Nephron (organoid): ENCODE results near the gene S1PR3.

ENCODE experiments used
- H3K27ac Mint-ChIP-seq, 3 experiments: 2 replicates each; pipeline ENCODE4 v1.8.0; 2020; ENCODE audit warnings: mixed read lengths in 3 of 3, mild to moderate bottlenecking in 2 of 3, moderate library complexity in 1 of 3
- H3K27me3 Mint-ChIP-seq: 2 replicates; pipeline ENCODE4 v1.8.0; 2021; ENCODE audit warnings: low read depth, mild to moderate bottlenecking, moderate library complexity, mixed read lengths
- H3K36me3 Mint-ChIP-seq: 2 replicates; pipeline ENCODE4 v1.8.0; 2020; ENCODE audit warnings: low read depth, mixed read lengths
- H3K4me1 Mint-ChIP-seq: 2 replicates; pipeline ENCODE4 v1.8.0; 2020; ENCODE audit warnings: mixed read lengths
- H3K4me3 Mint-ChIP-seq, 3 experiments: 2 replicates each; pipeline ENCODE4 v1.8.0; 2020; ENCODE audit warnings: mild to moderate bottlenecking in 3 of 3, mixed read lengths in 3 of 3, moderate library complexity in 2 of 3
- H3K9me3 Mint-ChIP-seq: 2 replicates; pipeline ENCODE4 v1.8.0; 2020; ENCODE audit warnings: mixed read lengths
- TF ChIP-seq, protein P1 (sequence below), 3 experiments: fragments of 200-600 bp; sonication (generic); IDR thresholded peaks; one replicate each; pipeline ENCODE4 v1.5.0; 2021; ENCODE audit warnings: antibody characterized with exemption in 3 of 3; ENCODE audit not compliant: unreplicated experiment in 3 of 3

The S1PR3 gene

DNA sequence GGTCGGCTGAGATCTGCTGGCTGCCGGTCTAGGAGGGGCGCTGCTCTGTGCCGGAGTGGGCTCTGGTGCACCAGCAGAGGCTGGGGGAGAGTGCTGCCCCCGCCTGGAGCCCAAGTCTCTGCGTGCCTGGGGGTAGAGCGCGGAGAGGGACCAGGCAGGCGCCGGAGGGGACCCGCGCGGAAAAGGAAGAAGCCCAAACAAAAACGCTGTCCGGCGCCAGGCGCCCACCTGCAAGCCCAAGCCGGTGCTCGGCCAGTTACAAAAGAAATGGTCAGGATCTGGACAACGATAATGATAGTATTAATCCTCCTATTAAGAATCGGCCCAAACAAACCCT is 571 bp upstream of the S1PR3 start:
- Mint-ChIP-seq H3K27me3 (peaks cover 17% of the 10 kb centered on the region), H3K9me3 (no peaks in the 10 kb centered on the region), H3K4me1 (peaks cover 51% of the 10 kb centered on the region), H3K36me3 (peaks cover 22% of the 10 kb centered on the region), H3K27ac (peak overlapping the region; percentile 61 to 96 (median 69)), H3K4me3 (peak overlapping the region; percentile 86 to 97 (median 87))
- TF ChIP-seq, protein P1, sequence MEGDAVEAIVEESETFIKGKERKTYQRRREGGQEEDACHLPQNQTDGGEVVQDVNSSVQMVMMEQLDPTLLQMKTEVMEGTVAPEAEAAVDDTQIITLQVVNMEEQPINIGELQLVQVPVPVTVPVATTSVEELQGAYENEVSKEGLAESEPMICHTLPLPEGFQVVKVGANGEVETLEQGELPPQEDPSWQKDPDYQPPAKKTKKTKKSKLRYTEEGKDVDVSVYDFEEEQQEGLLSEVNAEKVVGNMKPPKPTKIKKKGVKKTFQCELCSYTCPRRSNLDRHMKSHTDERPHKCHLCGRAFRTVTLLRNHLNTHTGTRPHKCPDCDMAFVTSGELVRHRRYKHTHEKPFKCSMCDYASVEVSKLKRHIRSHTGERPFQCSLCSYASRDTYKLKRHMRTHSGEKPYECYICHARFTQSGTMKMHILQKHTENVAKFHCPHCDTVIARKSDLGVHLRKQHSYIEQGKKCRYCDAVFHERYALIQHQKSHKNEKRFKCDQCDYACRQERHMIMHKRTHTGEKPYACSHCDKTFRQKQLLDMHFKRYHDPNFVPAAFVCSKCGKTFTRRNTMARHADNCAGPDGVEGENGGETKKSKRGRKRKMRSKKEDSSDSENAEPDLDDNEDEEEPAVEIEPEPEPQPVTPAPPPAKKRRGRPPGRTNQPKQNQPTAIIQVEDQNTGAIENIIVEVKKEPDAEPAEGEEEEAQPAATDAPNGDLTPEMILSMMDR (IDR thresholded peaks at IDR 0.05; ENCODE audit: unreplicated experiment in 3 of 3) = no peak

DNA sequence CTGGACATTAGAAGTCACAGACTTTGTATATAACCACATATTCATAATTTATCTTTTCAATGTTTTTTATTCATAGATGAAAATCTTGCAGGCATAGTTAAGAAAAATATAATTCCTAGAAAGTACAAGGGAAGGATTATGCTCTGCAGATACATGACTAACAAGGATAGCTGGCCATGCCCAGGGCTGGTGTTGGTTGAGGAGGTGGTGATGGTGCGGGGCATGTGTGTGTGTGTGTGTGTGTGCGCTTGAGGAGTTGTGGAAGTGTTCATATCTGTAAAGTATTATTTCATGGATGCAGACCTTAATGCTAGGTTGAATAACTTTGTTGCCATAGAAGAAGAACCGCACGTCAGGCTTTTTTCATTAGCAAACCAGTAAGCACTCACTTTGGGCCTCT is 1.3 kb downstream of the S1PR3 start:
- Mint-ChIP-seq H3K4me1 (peaks cover 69% of the 10 kb centered on the region), H3K27me3 (peaks cover 12% of the 10 kb centered on the region), H3K27ac (peak overlapping the region; percentile 81 to 96 (median 86)), H3K36me3 (peaks cover 39% of the 10 kb centered on the region), H3K4me3 (peak overlapping the region; percentile 93 to 97 (median 96)), H3K9me3 (no peaks in the 10 kb centered on the region)
- TF ChIP-seq, protein P1 (IDR thresholded peaks at IDR 0.05; ENCODE audit: unreplicated experiment in 3 of 3) = no peak

DNA sequence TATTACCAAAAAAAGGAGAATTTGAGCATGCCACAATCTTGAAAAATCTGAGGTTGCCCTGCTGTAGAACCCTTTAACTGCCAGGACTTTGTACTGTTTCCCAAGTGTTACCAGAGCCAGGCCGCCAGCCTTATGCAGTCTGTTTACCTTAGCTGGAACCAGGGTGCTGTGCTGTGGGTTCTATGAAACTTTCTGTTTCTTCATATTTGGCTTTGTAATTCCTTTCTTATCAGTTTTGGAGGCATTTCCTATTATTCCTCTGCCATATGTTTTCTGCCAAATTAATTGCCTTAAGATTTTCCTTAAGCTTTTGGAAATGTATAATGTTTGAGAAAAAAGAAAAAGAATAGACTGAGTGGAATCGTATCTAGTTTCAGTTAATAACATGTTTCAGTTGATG is 2.1 kb downstream of the S1PR3 start:
- no peaks in the 10 kb centered on the region for H3K9me3 Mint-ChIP-seq
- peaks cover 75% of the 10 kb centered on the region for H3K4me1 Mint-ChIP-seq
- peaks cover 39% of the 10 kb centered on the region for H3K36me3 Mint-ChIP-seq
- H3K4me3 Mint-ChIP-seq = peak overlapping the region; percentile 93 to 97 (median 96)
- TF ChIP-seq, protein P1 (IDR thresholded peaks at IDR 0.05; ENCODE audit: unreplicated experiment in 3 of 3) = no peak
- peak overlapping the region; percentile 86 to 96 (median 88) for H3K27ac Mint-ChIP-seq
- H3K27me3 Mint-ChIP-seq = peaks cover 11% of the 10 kb centered on the region

DNA sequence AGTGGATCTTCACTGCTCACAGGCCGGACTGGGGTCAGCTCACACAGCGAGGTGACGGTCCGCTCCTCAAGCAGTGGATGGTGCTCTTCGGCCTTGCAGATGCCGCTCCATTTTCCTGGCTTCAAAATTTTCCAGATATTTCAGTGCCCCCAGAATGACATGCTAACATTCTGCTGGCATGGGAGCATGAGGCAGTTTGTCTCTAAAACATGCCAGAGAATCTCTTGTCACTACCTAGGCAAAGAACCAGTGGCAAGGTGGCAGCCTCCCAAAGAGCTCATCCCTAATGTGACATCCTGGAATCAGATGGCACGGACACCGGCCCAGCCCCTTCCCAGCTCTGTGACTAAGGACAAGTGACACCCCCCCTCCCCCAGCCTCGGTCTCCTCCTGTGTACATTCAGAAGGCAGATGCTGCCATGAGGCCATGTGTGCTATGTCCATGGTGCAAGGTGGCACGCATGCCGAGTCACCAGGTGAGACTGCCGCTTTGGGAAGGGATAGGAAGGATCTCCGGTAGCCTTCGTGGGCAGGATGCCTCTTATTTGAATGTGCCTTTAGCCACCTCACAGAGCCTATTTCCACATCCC is 2.7 kb downstream of the S1PR3 start:
- TF ChIP-seq, protein P1 (IDR thresholded peaks at IDR 0.05; ENCODE audit: unreplicated experiment in 3 of 3) = no peak
- peaks cover 80% of the 10 kb centered on the region for H3K4me1 Mint-ChIP-seq
- peak overlapping the region; percentile 86 to 96 (median 88) for H3K27ac Mint-ChIP-seq
- H3K4me3 Mint-ChIP-seq = peak overlapping the region; percentile 93 to 97 (median 96)
- H3K36me3 Mint-ChIP-seq = peaks cover 39% of the 10 kb centered on the region
- no peaks in the 10 kb centered on the region for H3K9me3 Mint-ChIP-seq
- peaks cover 11% of the 10 kb centered on the region for H3K27me3 Mint-ChIP-seq

DNA sequence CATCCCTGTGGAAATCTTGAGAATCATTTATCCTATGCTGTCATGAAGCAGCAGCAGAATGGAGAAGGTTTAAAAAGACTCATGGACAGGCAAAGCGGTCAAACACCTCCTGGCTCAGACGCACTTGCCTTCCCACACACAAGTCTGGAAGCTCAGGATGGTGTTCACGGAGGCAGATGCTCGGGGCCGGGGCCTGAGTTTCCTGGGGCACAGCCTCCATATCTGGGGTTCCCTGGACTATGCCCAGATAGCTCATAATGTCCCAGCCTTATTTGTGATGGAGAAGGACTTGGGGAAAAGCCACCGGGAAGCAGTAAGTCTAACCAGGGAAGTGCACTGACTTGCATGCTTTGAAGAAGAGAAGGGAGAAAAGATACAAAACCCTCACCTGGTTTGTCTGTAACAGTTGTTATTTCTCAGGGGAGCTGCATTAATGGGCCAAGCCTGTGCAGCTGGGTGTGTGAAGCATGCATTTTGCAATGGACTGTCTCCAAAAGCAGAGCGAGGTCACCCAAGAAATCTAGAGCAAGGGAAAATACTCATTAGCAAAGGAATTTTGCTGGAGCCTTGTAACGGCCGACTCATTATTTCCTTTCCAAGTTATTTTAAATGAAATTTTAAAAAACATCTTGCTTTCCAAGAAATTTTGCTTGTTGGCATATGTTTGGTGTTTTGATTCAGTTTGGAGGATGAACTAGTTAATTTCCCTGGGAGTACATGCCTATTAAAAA is 3.4 kb downstream of the S1PR3 start:
- H3K36me3 Mint-ChIP-seq = peaks cover 39% of the 10 kb centered on the region
- H3K9me3 Mint-ChIP-seq = no peaks in the 10 kb centered on the region
- H3K27ac Mint-ChIP-seq = peak overlapping the region; percentile 56 to 86 (median 63)
- H3K27me3 Mint-ChIP-seq = peaks cover 11% of the 10 kb centered on the region
- H3K4me3 Mint-ChIP-seq = peak overlapping the region; percentile 93 to 97 (median 96)
- TF ChIP-seq, protein P1 (IDR thresholded peaks at IDR 0.05; ENCODE audit: unreplicated experiment in 3 of 3) = no peak
- peaks cover 78% of the 10 kb centered on the region for H3K4me1 Mint-ChIP-seq
